ENCODE results near the gene NADSYN1.
A peak's percentile ranks its signal among the peaks of the same experiment; 100 is the strongest.

The NADSYN1 gene

GRCh38 chr11:71453037-71453917, at the start of gene NADSYN1:
Gene NADSYN1 (plus strand): TSS chr11:71453203. CDS start chr11:71453297, 94 bp downstream.
- Histone ChIP-seq H3K27me3 (ENCODE audit: insufficient read depth, low read length) (no peaks in the 10 kb centered on the region), H3K27ac (ENCODE audit: low read depth, low read length, poor library complexity, severe bottlenecking) (peak within 1 kb of the TSS; percentile 79), H4K20me1 (ENCODE audit: insufficient read depth, low read length) (no peaks in the 10 kb centered on the region), H3K9me3 (ENCODE audit: low read length) (no peaks in the 10 kb centered on the region), H2AFZ (ENCODE audit: low read length) (no peak within 1 kb of the TSS), H3F3A (ENCODE audit: insufficient read depth, low read length) (peaks cover 10% of the 10 kb centered on the region; the same call in 1 of the 2 replicates), H3K4me1 (ENCODE audit: insufficient read depth, low read length, severe bottlenecking) (peaks cover 50% of the 10 kb centered on the region), H3K79me2 (ENCODE audit: insufficient read depth, low read length) (peaks cover 7% of the 10 kb centered on the region; the same call in 1 of the 2 replicates), H3K4me3 (ENCODE audit: low read depth, low read length, poor library complexity, severe bottlenecking) (peak within 1 kb of the TSS; percentile 95), H3K9me2 (ENCODE audit: low read depth, low read length) (no peaks in the 10 kb centered on the region), H3K4me2 (ENCODE audit: low read length) (peak within 1 kb of the TSS; percentile 97), H3K36me3 (ENCODE audit: insufficient read depth, low read length) (peaks cover 24% of the 10 kb centered on the region), H3K9ac (ENCODE audit: low read length) (peak within 1 kb of the TSS; percentile 85)
- TF ChIP-seq CTCF (IDR thresholded peaks at IDR 0.05; ENCODE audit: low read length) (no peak), EZH2 (IDR thresholded peaks at IDR 0.05; ENCODE audit: borderline replicate concordance, low read length) (no peak)

- no peak overlapping the region for H3K4me3 ChIP-seq (ENCODE audit: low read depth, low read length, poor library complexity, severe bottlenecking)
- H3F3A ChIP-seq (ENCODE audit: insufficient read depth, low read length): no peaks in the 10 kb centered on the region
- H3K27me3 ChIP-seq (ENCODE audit: insufficient read depth, low read length): no peaks in the 10 kb centered on the region
- H3K4me1 ChIP-seq (ENCODE audit: insufficient read depth, low read length, severe bottlenecking): peaks cover 12% of the 10 kb centered on the region
- no peaks in the 10 kb centered on the region for H3K9me2 ChIP-seq (ENCODE audit: low read depth, low read length)
- TF ChIP-seq EZH2 (IDR thresholded peaks at IDR 0.05; ENCODE audit: borderline replicate concordance, low read length) (no peak), CTCF (IDR thresholded peaks at IDR 0.05; ENCODE audit: low read length) (no peak)
- H3K27ac ChIP-seq (ENCODE audit: low read depth, low read length, poor library complexity, severe bottlenecking): no peak overlapping the region
- H3K36me3 ChIP-seq (ENCODE audit: insufficient read depth, low read length): no peaks in the 10 kb centered on the region
- H4K20me1 ChIP-seq (ENCODE audit: insufficient read depth, low read length): no peaks in the 10 kb centered on the region
- H3K79me2 ChIP-seq (ENCODE audit: insufficient read depth, low read length): no peaks in the 10 kb centered on the region
- H3K9ac ChIP-seq (ENCODE audit: low read length): no peak overlapping the region
- no peak overlapping the region for H2AFZ ChIP-seq (ENCODE audit: low read length)
- no peak overlapping the region for H3K4me2 ChIP-seq (ENCODE audit: low read length)
- H3K9me3 ChIP-seq (ENCODE audit: low read length): no peaks in the 10 kb centered on the region
Measured at GRCh38 chr11:71404209-71404608, 48.8 kb upstream of the NADSYN1 start.

DNA sequence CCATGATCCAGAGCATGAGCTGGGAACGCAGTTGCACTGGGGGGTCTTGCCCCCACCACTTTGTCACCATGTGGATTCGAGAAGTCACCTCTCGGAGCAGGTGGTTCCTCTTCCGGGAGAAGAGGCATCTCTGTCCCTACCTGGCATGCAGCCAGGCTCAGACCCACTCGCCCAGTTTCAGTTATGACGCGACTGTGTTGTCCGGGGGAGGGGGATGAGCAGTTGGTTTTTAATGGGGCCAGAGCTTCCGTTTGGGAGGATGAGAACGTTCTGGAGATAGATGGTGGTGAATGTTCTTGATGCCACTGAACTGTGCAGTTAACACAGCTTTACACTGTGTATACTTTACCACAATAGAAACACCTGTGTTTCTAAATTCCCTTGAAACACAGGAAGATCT, 46.3 kb upstream of the NADSYN1 start:
- H3K9me2 ChIP-seq (ENCODE audit: low read depth, low read length): no peaks in the 10 kb centered on the region
- H3K4me3 ChIP-seq (ENCODE audit: low read depth, low read length, poor library complexity, severe bottlenecking): no peak overlapping the region
- peaks cover 12% of the 10 kb centered on the region for H3K4me1 ChIP-seq (ENCODE audit: insufficient read depth, low read length, severe bottlenecking)
- H3K9ac ChIP-seq (ENCODE audit: low read length): no peak overlapping the region
- no peaks in the 10 kb centered on the region for H3K27me3 ChIP-seq (ENCODE audit: insufficient read depth, low read length)
- no peaks in the 10 kb centered on the region for H3K79me2 ChIP-seq (ENCODE audit: insufficient read depth, low read length)
- no peaks in the 10 kb centered on the region for H3K9me3 ChIP-seq (ENCODE audit: low read length)
- H4K20me1 ChIP-seq (ENCODE audit: insufficient read depth, low read length): no peaks in the 10 kb centered on the region
- no peaks in the 10 kb centered on the region for H3F3A ChIP-seq (ENCODE audit: insufficient read depth, low read length)
- TF ChIP-seq EZH2 (IDR thresholded peaks at IDR 0.05; ENCODE audit: borderline replicate concordance, low read length) (no peak), CTCF (IDR thresholded peaks at IDR 0.05; ENCODE audit: low read length) (no peak)
- H3K27ac ChIP-seq (ENCODE audit: low read depth, low read length, poor library complexity, severe bottlenecking): no peak overlapping the region
- no peak overlapping the region for H2AFZ ChIP-seq (ENCODE audit: low read length)
- no peaks in the 10 kb centered on the region for H3K36me3 ChIP-seq (ENCODE audit: insufficient read depth, low read length)
- peak overlapping the region; percentile 32; the same call in 1 of the 2 replicates for H3K4me2 ChIP-seq (ENCODE audit: low read length)
